Measurements from ENCODE around the gene CD300E. TPM values are rescaled to one million over a fixed set of nuclear protein-coding genes. Genes with fewer than 3 reads are reported as not detected.
"Not testable (repeated sequence)": the region's sequence is repeated elsewhere in the genome, so short reads cannot be mapped to it uniquely, and the experiment has no call there.

CD300E gene
- total and polyA plus RNA-seq, 7 donors, result 0.09 to 0.50 (median 0.24) TPM; not detected in 1

GRCh38 chr17:74641224-74641957, 17.9 kb upstream of the CD300E start:
- intact Hi-C loops (cut with DNase I), result no loop called here
- DNase-seq, result no peak
- peaks cover 2 to 42% (median 4%) of the 10 kb centered on the region in 3 donors for H3K27me3 ChIP-seq (ENCODE audit: insufficient read depth in 3 of 3, low read length in 2 of 3)
- H3K4me3 ChIP-seq, result no peak overlapping the region
- ATAC-seq, result no peak
- no peak for TF ChIP-seq CTCF (IDR thresholded peaks at IDR 0.05)
- H3K36me3 ChIP-seq (ENCODE audit: insufficient read depth in 1 of 2, low read depth in 1 of 2), result no peaks in the 10 kb centered on the region
- H3K4me1 ChIP-seq, result no peaks in the 10 kb centered on the region
- H3K27ac ChIP-seq, result no peak overlapping the region
- no peaks in the 10 kb centered on the region for H3K9me3 ChIP-seq
- WGBS, 3 donors, result 59 to 67% (median 64%) methylated on average over 6 of the region's 6 CpGs

DNA sequence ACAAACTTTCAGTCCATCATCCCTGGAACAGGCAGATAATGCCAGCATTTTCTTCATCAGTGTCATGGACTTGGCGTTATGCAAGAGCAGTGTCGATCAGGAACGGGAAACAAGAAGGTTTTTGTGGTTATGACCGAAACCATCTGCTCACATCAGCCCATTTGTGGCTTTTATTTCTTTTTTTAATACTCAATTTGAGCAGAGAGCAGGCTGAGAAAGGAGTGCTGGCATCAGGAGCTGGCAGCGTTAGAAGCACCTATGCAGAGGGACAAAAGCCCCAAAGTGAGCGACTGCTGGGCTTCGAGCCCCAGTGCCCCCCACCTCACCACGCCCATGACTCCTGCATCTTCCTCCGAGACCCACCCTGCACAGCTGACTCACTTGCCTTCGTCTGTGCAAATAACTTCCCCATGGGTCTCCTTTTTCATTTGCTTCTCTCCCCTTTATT, 16.2 kb upstream of the CD300E start:
- DNase-seq, result no peak
- intact Hi-C loops (cut with DNase I), result no loop called here
- no peak for TF ChIP-seq CTCF (IDR thresholded peaks at IDR 0.05)
- Histone ChIP-seq H3K36me3 (ENCODE audit: insufficient read depth in 1 of 2, low read depth in 1 of 2) (no peaks in the 10 kb centered on the region), H3K27ac (no peak overlapping the region), H3K9me3 (no peaks in the 10 kb centered on the region), H3K4me3 (no peak overlapping the region), H3K4me1 (no peaks in the 10 kb centered on the region), H3K27me3 (ENCODE audit: insufficient read depth in 3 of 3, low read length in 2 of 3) (peaks cover 4 to 53% (median 9%) of the 10 kb centered on the region in 3 donors)
- ATAC-seq, result no peak
- WGBS, 3 donors, result 61 to 77% (median 69%) methylated on average over 10 of the region's 10 CpGs

DNA sequence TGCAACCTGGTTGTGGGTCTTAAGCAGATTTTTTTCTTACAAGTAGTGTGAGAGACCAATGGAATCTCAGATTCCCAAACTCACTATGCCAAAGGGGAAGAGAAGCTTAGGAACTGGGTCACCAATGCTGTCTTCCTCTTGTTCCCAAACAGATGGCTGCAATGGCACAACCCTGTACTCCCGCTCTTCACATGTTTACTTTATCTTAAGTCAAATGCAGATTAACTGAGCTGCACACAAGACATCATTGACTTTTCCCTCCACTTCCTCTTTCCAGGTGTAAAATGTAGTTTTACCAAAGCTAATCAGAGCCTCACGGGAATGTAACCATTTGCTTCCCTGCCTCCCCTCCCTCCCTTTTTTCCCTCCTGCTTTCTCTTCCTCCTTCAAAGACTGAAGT, 14.4 kb upstream of the CD300E start:
- no peaks in the 10 kb centered on the region for H3K4me1 ChIP-seq
- WGBS, 3 donors, result 43 to 54% (median 47%) methylated on average over 2 of the region's 2 CpGs
- no peak for ATAC-seq

DNA sequence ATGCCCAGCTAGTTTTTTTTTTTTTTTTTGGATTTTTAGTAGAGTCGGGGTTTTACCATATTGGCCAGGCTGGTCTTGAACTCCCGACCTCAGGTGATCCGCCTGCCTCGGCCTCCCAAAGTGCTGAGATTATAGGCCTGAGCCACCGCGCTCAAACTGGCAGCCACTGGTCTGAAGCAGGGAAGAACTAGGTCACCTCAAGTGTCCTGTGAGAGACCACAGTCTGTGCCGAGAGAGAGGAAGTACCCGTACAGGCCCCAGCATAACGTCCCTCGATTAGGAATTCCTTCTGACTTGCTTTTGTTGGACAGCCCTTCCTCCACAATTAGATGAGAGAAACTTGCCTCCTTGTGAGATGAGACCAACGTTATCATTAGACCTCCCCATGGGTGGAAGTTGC, 13.7 kb upstream of the CD300E start:
- Histone ChIP-seq H3K27ac (no peak overlapping the region), H3K9me3 (no peaks in the 10 kb centered on the region), H3K27me3 (ENCODE audit: insufficient read depth in 3 of 3, low read length in 2 of 3) (peaks cover 1 to 55% (median 9%) of the 10 kb centered on the region in 3 donors), H3K4me3 (no peak overlapping the region), H3K4me1 (no peaks in the 10 kb centered on the region), H3K36me3 (ENCODE audit: insufficient read depth in 1 of 2, low read depth in 1 of 2) (no peaks in the 10 kb centered on the region)
- DNase-seq, result no peak
- 62 to 69% (median 65%) methylated on average over 11 of the region's 11 CpGs for WGBS, 3 donors
- TF ChIP-seq CTCF (IDR thresholded peaks at IDR 0.05), result no peak
- ATAC-seq, result no peak
- intact Hi-C loops (cut with DNase I), result no loop called here

More for the DNA sequence above, 14.4 kb upstream of the CD300E start:
- Histone ChIP-seq H3K27me3 (ENCODE audit: insufficient read depth in 3 of 3, low read length in 2 of 3) (peaks cover 4 to 50% (median 9%) of the 10 kb centered on the region in 3 donors), H3K27ac (no peak overlapping the region), H3K36me3 (ENCODE audit: insufficient read depth in 1 of 2, low read depth in 1 of 2) (no peaks in the 10 kb centered on the region), H3K4me3 (no peak overlapping the region), H3K9me3 (no peaks in the 10 kb centered on the region)
- no peak for DNase-seq
- intact Hi-C loops (cut with DNase I), result no loop called here
- no peak for TF ChIP-seq CTCF (IDR thresholded peaks at IDR 0.05)

DNA sequence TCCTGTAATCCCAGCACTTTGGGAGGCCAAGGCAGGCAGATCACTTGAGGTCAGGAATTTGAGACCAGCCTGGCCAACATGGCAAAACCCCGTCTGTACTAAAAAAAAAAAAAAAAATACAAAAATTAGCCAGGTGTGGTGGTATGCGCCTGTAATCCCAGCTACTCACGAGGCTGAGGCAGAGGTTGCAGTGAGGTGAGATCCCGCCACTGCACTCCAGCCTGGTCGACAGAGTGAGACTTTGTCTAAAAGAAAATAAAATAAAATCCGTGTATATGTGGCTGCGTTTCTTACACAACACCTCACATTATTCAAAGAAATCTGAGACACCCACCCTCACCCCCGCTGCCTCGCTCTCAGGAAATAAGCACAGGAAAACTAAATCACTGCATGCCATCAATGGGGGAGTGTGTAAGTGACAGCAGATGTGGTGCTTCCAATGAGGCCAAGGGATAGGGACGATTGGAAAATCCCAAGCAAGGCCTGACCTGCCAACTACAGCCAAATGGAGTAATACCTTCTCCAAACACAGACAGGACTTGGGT, 13.1 kb upstream of the CD300E start:
- H3K4me3 ChIP-seq; H3K27ac ChIP-seq; H3K36me3 ChIP-seq (ENCODE audit: insufficient read depth in 1 of 2, low read depth in 1 of 2); DNase-seq; intact Hi-C loops (cut with DNase I); ATAC-seq; H3K4me1 ChIP-seq; H3K9me3 ChIP-seq: not testable (repeated sequence)
- 41 to 48% (median 44%) methylated on average over 10 of the region's 10 CpGs for WGBS, 3 donors
- H3K27me3 ChIP-seq (ENCODE audit: insufficient read depth in 3 of 3, low read length in 2 of 3), result peaks cover 0 to 61% (median 13%) of the 10 kb centered on the region in 3 donors
